ENCODE data around the gene TMEM53.

- TF ChIP-seq CTCF (IDR thresholded peaks at IDR 0.05): no peak
- no peak for TF ChIP-seq POLR2A (IDR thresholded peaks at IDR 0.05)
Measured at GRCh38 chr1:44694863-44695478, 20.7 kb upstream of the TMEM53 start.
